Fibroblast of mammary gland (primary cell): Measurements from ENCODE around the gene LIX1.
A peak's percentile ranks its signal among the peaks of the same experiment; 100 is the strongest.

Source experiments
- DNase-seq: peaks from one replicate; pipeline ENCODE4 v3.0.0-alpha.2; 2010; ENCODE audit warnings: low read depth
- H3K4me3 ChIP-seq: 2 replicates; pipeline ENCODE4 v1.5.1; 2011; ENCODE audit warnings: low read depth, mild to moderate bottlenecking, low read length, moderate library complexity; ENCODE audit not compliant: control insufficient read depth
- CTCF ChIP-seq: conservative IDR thresholded peaks from 2 replicates; pipeline ENCODE4 v1.5.1; 2011; ENCODE audit warnings: low read depth, low read length, inconsistent platforms; ENCODE audit not compliant: control insufficient read depth, insufficient read depth

LIX1 gene

GRCh38 chr5:97096191-97096590 lies 46.2 kb downstream of the LIX1 start:
- no peak for DNase-seq
- TF ChIP-seq CTCF, result no peak
- no peak overlapping the region for H3K4me3 ChIP-seq

- DNase-seq, result no peak
- no peak overlapping the region for H3K4me3 ChIP-seq
- no peak for TF ChIP-seq CTCF
Observed at GRCh38 chr5:97095318-97095732, 47.1 kb downstream of the LIX1 start.

DNA sequence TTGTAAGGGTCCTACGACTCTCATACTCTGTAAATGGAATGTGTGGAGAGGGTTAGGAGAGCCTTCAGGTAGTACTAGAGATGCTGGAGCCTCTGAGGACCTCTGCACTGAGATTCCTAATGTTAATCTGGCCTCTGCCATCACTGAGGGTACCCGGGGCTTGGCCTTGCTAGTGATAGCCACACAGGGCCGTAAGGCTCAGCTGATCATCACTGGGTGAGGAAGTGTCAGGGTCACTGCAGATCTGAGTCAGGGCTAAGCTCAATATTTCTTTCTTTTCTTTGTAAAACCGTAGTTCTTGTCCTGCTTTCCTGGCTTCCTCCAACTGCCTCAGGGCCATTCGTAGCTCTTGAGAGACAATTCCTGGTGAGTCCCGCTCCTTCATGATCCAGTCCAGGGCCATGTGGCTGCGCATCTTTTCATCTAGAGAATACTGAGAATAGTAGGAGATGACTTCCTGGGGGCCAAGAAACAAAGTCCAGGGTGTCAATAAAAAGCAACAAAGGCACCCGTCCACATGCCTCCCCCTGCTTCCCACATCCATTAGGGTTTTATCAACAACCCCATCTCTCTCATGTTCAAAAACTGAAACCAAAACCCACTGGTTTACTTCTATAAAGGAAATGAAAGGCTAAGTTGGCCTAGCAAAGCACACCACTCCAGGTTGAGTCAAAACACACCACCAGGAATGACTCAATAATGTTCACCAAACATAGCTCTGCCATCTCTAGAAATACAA lies 47.7 kb downstream of the LIX1 start:
- no peak for DNase-seq
- TF ChIP-seq CTCF, result no peak
- no peak overlapping the region for H3K4me3 ChIP-seq

DNA sequence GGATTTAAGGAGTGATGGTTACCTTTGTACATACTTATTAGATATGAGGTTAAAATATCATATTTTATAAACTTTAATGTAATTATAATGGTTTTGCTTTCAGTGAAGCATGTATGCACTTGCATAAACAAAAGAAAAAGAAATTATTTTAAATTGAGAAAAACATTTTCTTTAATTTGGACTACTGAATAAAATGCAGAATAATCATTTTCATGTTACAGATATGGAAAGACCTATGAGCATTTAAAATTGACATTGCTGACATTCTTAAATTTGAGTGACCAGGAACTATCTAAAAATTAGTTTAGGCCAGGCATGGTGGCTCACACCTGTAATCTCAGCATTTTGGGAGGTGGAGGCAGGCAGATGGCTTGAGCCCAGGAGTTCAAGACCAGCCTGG lies 49.2 kb downstream of the LIX1 start:
- DNase-seq, result no peak
- H3K4me3 ChIP-seq, result no peak overlapping the region
- no peak for TF ChIP-seq CTCF

GRCh38 chr5:97090944-97091343 lies 51.5 kb downstream of the LIX1 start:
- H3K4me3 ChIP-seq, result no peak overlapping the region
- DNase-seq, result no peak
- TF ChIP-seq CTCF, result no peak

GRCh38 chr5:97089149-97089801 lies 53.1 kb downstream of the LIX1 start:
- DNase-seq, result peak; percentile 20
- TF ChIP-seq CTCF, result no peak
- H3K4me3 ChIP-seq, result no peak overlapping the region
